ENCODE measurements around the gene CLPTM1.

Gene CLPTM1

GRCh38 chr19:44974857-44975256, 19.7 kb downstream of the CLPTM1 start:
- Histone ChIP-seq H3K27ac (ENCODE audit: low read depth in 2 of 2, low read length in 2 of 2) (no peak overlapping the region), H3K27me3 (ENCODE audit: control insufficient read depth in 2 of 2, insufficient read depth in 2 of 2, low read length in 2 of 2) (no peaks in the 10 kb centered on the region), H3K9me3 (ENCODE audit: control insufficient read depth in 2 of 2, low read length in 2 of 2) (no peaks in the 10 kb centered on the region), H3K4me3 (ENCODE audit: low read length in 2 of 2) (no peak overlapping the region), H3K36me3 (ENCODE audit: control insufficient read depth in 2 of 2, insufficient read depth in 2 of 2, low read length in 2 of 2) (peaks cover 54 to 64% of the 10 kb centered on the region in 2 donors), H3K4me1 (ENCODE audit: control insufficient read depth in 2 of 2, insufficient read depth in 2 of 2, low read length in 2 of 2) (no peaks in the 10 kb centered on the region), H3K9ac (ENCODE audit: low read depth in 1 of 2, low read length in 2 of 2) (no peak overlapping the region)

- Histone ChIP-seq H3K27me3 (ENCODE audit: control insufficient read depth in 2 of 2, insufficient read depth in 2 of 2, low read length in 2 of 2) (no peaks in the 10 kb centered on the region), H3K27ac (ENCODE audit: low read depth in 2 of 2, low read length in 2 of 2) (no peak overlapping the region), H3K4me1 (ENCODE audit: control insufficient read depth in 2 of 2, insufficient read depth in 2 of 2, low read length in 2 of 2) (no peaks in the 10 kb centered on the region), H3K9ac (ENCODE audit: low read depth in 1 of 2, low read length in 2 of 2) (no peak overlapping the region), H3K9me3 (ENCODE audit: control insufficient read depth in 2 of 2, low read length in 2 of 2) (no peaks in the 10 kb centered on the region), H3K4me3 (ENCODE audit: low read length in 2 of 2) (no peak overlapping the region), H3K36me3 (ENCODE audit: control insufficient read depth in 2 of 2, insufficient read depth in 2 of 2, low read length in 2 of 2) (peaks cover 57 to 63% of the 10 kb centered on the region in 2 donors)
These were observed 20.3 kb downstream of the CLPTM1 start for GRCh38 chr19:44975444-44975843.

- Histone ChIP-seq H3K27me3 (ENCODE audit: control insufficient read depth in 2 of 2, insufficient read depth in 2 of 2, low read length in 2 of 2) (no peaks in the 10 kb centered on the region), H3K27ac (ENCODE audit: low read depth in 2 of 2, low read length in 2 of 2) (no peak overlapping the region), H3K4me1 (ENCODE audit: control insufficient read depth in 2 of 2, insufficient read depth in 2 of 2, low read length in 2 of 2) (no peaks in the 10 kb centered on the region), H3K36me3 (ENCODE audit: control insufficient read depth in 2 of 2, insufficient read depth in 2 of 2, low read length in 2 of 2) (peaks cover 45 to 58% of the 10 kb centered on the region in 2 donors), H3K9me3 (ENCODE audit: control insufficient read depth in 2 of 2, low read length in 2 of 2) (no peaks in the 10 kb centered on the region), H3K4me3 (ENCODE audit: low read length in 2 of 2) (no peak overlapping the region), H3K9ac (ENCODE audit: low read depth in 1 of 2, low read length in 2 of 2) (no peak overlapping the region)
These were observed 28.8 kb downstream of the CLPTM1 start for GRCh38 chr19:44984005-44984404.

- Histone ChIP-seq H3K9me3 (ENCODE audit: control insufficient read depth in 2 of 2, low read length in 2 of 2) (no peaks in the 10 kb centered on the region), H3K36me3 (ENCODE audit: control insufficient read depth in 2 of 2, insufficient read depth in 2 of 2, low read length in 2 of 2) (peaks cover 36 to 55% of the 10 kb centered on the region in 2 donors), H3K27ac (ENCODE audit: low read depth in 2 of 2, low read length in 2 of 2) (no peak overlapping the region), H3K4me1 (ENCODE audit: control insufficient read depth in 2 of 2, insufficient read depth in 2 of 2, low read length in 2 of 2) (no peaks in the 10 kb centered on the region), H3K27me3 (ENCODE audit: control insufficient read depth in 2 of 2, insufficient read depth in 2 of 2, low read length in 2 of 2) (no peaks in the 10 kb centered on the region), H3K4me3 (ENCODE audit: low read length in 2 of 2) (no peak overlapping the region), H3K9ac (ENCODE audit: low read depth in 1 of 2, low read length in 2 of 2) (no peak overlapping the region)
These were observed 30.3 kb downstream of the CLPTM1 start for GRCh38 chr19:44985445-44985844.

- no peak overlapping the region for H3K27ac ChIP-seq (ENCODE audit: low read depth in 2 of 2, low read length in 2 of 2)
- peaks cover 0 to 2% of the 10 kb centered on the region in 2 donors for H3K4me1 ChIP-seq (ENCODE audit: control insufficient read depth in 2 of 2, insufficient read depth in 2 of 2, low read length in 2 of 2)
- H3K36me3 ChIP-seq (ENCODE audit: control insufficient read depth in 2 of 2, insufficient read depth in 2 of 2, low read length in 2 of 2): peaks cover 46 to 64% of the 10 kb centered on the region in 2 donors
- H3K9ac ChIP-seq (ENCODE audit: low read depth in 1 of 2, low read length in 2 of 2): no peak overlapping the region
- H3K27me3 ChIP-seq (ENCODE audit: control insufficient read depth in 2 of 2, insufficient read depth in 2 of 2, low read length in 2 of 2): no peaks in the 10 kb centered on the region
- H3K4me3 ChIP-seq (ENCODE audit: low read length in 2 of 2): no peak overlapping the region
- H3K9me3 ChIP-seq (ENCODE audit: control insufficient read depth in 2 of 2, low read length in 2 of 2): no peaks in the 10 kb centered on the region
These were observed 31.2 kb downstream of the CLPTM1 start for GRCh38 chr19:44986389-44986788.

- Histone ChIP-seq H3K27me3 (ENCODE audit: control insufficient read depth in 2 of 2, insufficient read depth in 2 of 2, low read length in 2 of 2) (no peaks in the 10 kb centered on the region), H3K27ac (ENCODE audit: low read depth in 2 of 2, low read length in 2 of 2) (no peak overlapping the region), H3K36me3 (ENCODE audit: control insufficient read depth in 2 of 2, insufficient read depth in 2 of 2, low read length in 2 of 2) (peaks cover 53 to 71% of the 10 kb centered on the region in 2 donors), H3K4me1 (ENCODE audit: control insufficient read depth in 2 of 2, insufficient read depth in 2 of 2, low read length in 2 of 2) (peaks cover 0 to 2% of the 10 kb centered on the region in 2 donors), H3K9ac (ENCODE audit: low read depth in 1 of 2, low read length in 2 of 2) (no peak overlapping the region), H3K4me3 (ENCODE audit: low read length in 2 of 2) (no peak overlapping the region), H3K9me3 (ENCODE audit: control insufficient read depth in 2 of 2, low read length in 2 of 2) (no peaks in the 10 kb centered on the region)
These were observed 32.0 kb downstream of the CLPTM1 start for GRCh38 chr19:44987148-44987675.

GRCh38 chr19:44988273-44988672, 33.1 kb downstream of the CLPTM1 start:
- Histone ChIP-seq H3K9ac (ENCODE audit: low read depth in 1 of 2, low read length in 2 of 2) (no peak overlapping the region), H3K27me3 (ENCODE audit: control insufficient read depth in 2 of 2, insufficient read depth in 2 of 2, low read length in 2 of 2) (no peaks in the 10 kb centered on the region), H3K9me3 (ENCODE audit: control insufficient read depth in 2 of 2, low read length in 2 of 2) (no peaks in the 10 kb centered on the region), H3K36me3 (ENCODE audit: control insufficient read depth in 2 of 2, insufficient read depth in 2 of 2, low read length in 2 of 2) (peaks cover 57 to 69% of the 10 kb centered on the region in 2 donors), H3K4me1 (ENCODE audit: control insufficient read depth in 2 of 2, insufficient read depth in 2 of 2, low read length in 2 of 2) (peaks cover 0 to 2% of the 10 kb centered on the region in 2 donors), H3K27ac (ENCODE audit: low read depth in 2 of 2, low read length in 2 of 2) (no peak overlapping the region), H3K4me3 (ENCODE audit: low read length in 2 of 2) (no peak overlapping the region)

GRCh38 chr19:44988896-44989556, 33.8 kb downstream of the CLPTM1 start:
- no peak overlapping the region for H3K4me3 ChIP-seq (ENCODE audit: low read length in 2 of 2)
- H3K27me3 ChIP-seq (ENCODE audit: control insufficient read depth in 2 of 2, insufficient read depth in 2 of 2, low read length in 2 of 2): no peaks in the 10 kb centered on the region
- H3K9ac ChIP-seq (ENCODE audit: low read depth in 1 of 2, low read length in 2 of 2): no peak overlapping the region
- no peak overlapping the region for H3K27ac ChIP-seq (ENCODE audit: low read depth in 2 of 2, low read length in 2 of 2)
- H3K9me3 ChIP-seq (ENCODE audit: control insufficient read depth in 2 of 2, low read length in 2 of 2): no peaks in the 10 kb centered on the region
- H3K36me3 ChIP-seq (ENCODE audit: control insufficient read depth in 2 of 2, insufficient read depth in 2 of 2, low read length in 2 of 2): peaks cover 54 to 68% of the 10 kb centered on the region in 2 donors
- peaks cover 0 to 2% of the 10 kb centered on the region in 2 donors for H3K4me1 ChIP-seq (ENCODE audit: control insufficient read depth in 2 of 2, insufficient read depth in 2 of 2, low read length in 2 of 2)

GRCh38 chr19:44990459-44990858, 35.3 kb downstream of the CLPTM1 start:
- Histone ChIP-seq H3K9me3 (ENCODE audit: control insufficient read depth in 2 of 2, low read length in 2 of 2) (no peaks in the 10 kb centered on the region), H3K27ac (ENCODE audit: low read depth in 2 of 2, low read length in 2 of 2) (no peak overlapping the region), H3K4me3 (ENCODE audit: low read length in 2 of 2) (no peak overlapping the region), H3K27me3 (ENCODE audit: control insufficient read depth in 2 of 2, insufficient read depth in 2 of 2, low read length in 2 of 2) (no peaks in the 10 kb centered on the region), H3K36me3 (ENCODE audit: control insufficient read depth in 2 of 2, insufficient read depth in 2 of 2, low read length in 2 of 2) (peaks cover 41 to 56% of the 10 kb centered on the region in 2 donors), H3K4me1 (ENCODE audit: control insufficient read depth in 2 of 2, insufficient read depth in 2 of 2, low read length in 2 of 2) (peaks cover 0 to 2% of the 10 kb centered on the region in 2 donors), H3K9ac (ENCODE audit: low read depth in 1 of 2, low read length in 2 of 2) (no peak overlapping the region)

GRCh38 chr19:44990966-44991365, 35.8 kb downstream of the CLPTM1 start:
- Histone ChIP-seq H3K9me3 (ENCODE audit: control insufficient read depth in 2 of 2, low read length in 2 of 2) (no peaks in the 10 kb centered on the region), H3K9ac (ENCODE audit: low read depth in 1 of 2, low read length in 2 of 2) (no peak overlapping the region), H3K27ac (ENCODE audit: low read depth in 2 of 2, low read length in 2 of 2) (no peak overlapping the region), H3K4me3 (ENCODE audit: low read length in 2 of 2) (no peak overlapping the region), H3K4me1 (ENCODE audit: control insufficient read depth in 2 of 2, insufficient read depth in 2 of 2, low read length in 2 of 2) (peaks cover 0 to 2% of the 10 kb centered on the region in 2 donors), H3K36me3 (ENCODE audit: control insufficient read depth in 2 of 2, insufficient read depth in 2 of 2, low read length in 2 of 2) (peaks cover 41 to 51% of the 10 kb centered on the region in 2 donors), H3K27me3 (ENCODE audit: control insufficient read depth in 2 of 2, insufficient read depth in 2 of 2, low read length in 2 of 2) (no peaks in the 10 kb centered on the region)

Measured in mucosa of rectum (tissue), 2 donors.